Stomach (tissue), 4 donors: ENCODE data around the gene ERBB4.

Experiments
- CTCF ChIP-seq, 7 experiments: fragments of 450-650 bp in 4 of 7; fragments of 200-600 bp in 3 of 7; sonication (generic) in 3 of 7; IDR thresholded peaks; one replicate each; pipeline ENCODE4 v1.5.1; 2016 to 2019; ENCODE audit warnings: antibody characterized with exemption in 7 of 7, control low read depth in 2 of 7, mild to moderate bottlenecking in 1 of 7
- EP300 ChIP-seq: sonication (generic); formaldehyde crosslinking; IDR thresholded peaks from one replicate; pipeline ENCODE4 v1.6.1; 2017; ENCODE audit warnings: antibody characterized with exemption
- POLR2A ChIP-seq, 4 donors: fragments of 450-650 bp; IDR thresholded peaks; one replicate each; pipeline ENCODE4 v1.6.1; 2016; ENCODE audit warnings: antibody characterized with exemption in 4 of 4, control low read depth in 2 of 4, mild to moderate bottlenecking in 1 of 4, moderate library complexity in 1 of 4
- POLR2AphosphoS5 ChIP-seq, 3 donors: sonication (generic); formaldehyde crosslinking; IDR thresholded peaks; one replicate each; pipeline ENCODE4 v1.6.1; 2016; ENCODE audit warnings: antibody characterized with exemption in 3 of 3

GRCh38 chr2:211494536-211494935, 1044.1 kb downstream of the ERBB4 start:
- no peak for TF ChIP-seq POLR2AphosphoS5 (IDR thresholded peaks at IDR 0.05)
- no peak for TF ChIP-seq CTCF (IDR thresholded peaks at IDR 0.05)
- no peak for TF ChIP-seq POLR2A (IDR thresholded peaks at IDR 0.05)
- no peak for TF ChIP-seq EP300
